ENCODE results near the gene PRRG2. TPM values are rescaled to one million over a fixed set of nuclear protein-coding genes. Genes with fewer than 3 reads are reported as not detected.

Gene PRRG2
- polyA plus RNA-seq, 1 of the 3 experiments (the other 2 are of a cell fraction): 0.44 TPM

GRCh38 chr19:49579947-49580263, 1.2 kb upstream of the PRRG2 start:
- Histone ChIP-seq H3K9ac (peak overlapping the region; percentile 83), H3K4me1 (ENCODE audit: control insufficient read depth in 1 of 2, insufficient read depth in 2 of 2, low read depth in 1 of 2, low read length in 1 of 2) (peaks cover 0 to 8% of the 10 kb centered on the region in 2 experiments; a peak in 2 of 4 replicates), H3F3A (replicated peaks; ENCODE audit: insufficient read depth) (peaks cover 3% of the 10 kb centered on the region), H3K36me3 (replicated peaks in 1 of 2; ENCODE audit: control insufficient read depth in 1 of 2, insufficient read depth in 2 of 2, low read length in 1 of 2) (peaks cover 6 to 13% of the 10 kb centered on the region in 2 experiments), H3K9me3 (no peaks in the 10 kb centered on the region), H2AFZ (ENCODE audit: low read depth) (no peak overlapping the region; the same call in none of the 2 replicates), H3K27ac (ENCODE audit: low read depth in 2 of 2, low read length in 1 of 2) (peak overlapping the region; percentile 50 to 69), H3K27me3 (ENCODE audit: insufficient read depth) (no peaks in the 10 kb centered on the region), H3K9me2 (no peaks in the 10 kb centered on the region), H3K79me2 (ENCODE audit: insufficient read depth) (peaks cover 53% of the 10 kb centered on the region), H3K4me3 (ENCODE audit: low read depth in 2 of 2, low read length in 1 of 2) (peak overlapping the region; percentile 66 to 88), H3K4me2 (peak overlapping the region; percentile 74), H4K20me1 (ENCODE audit: insufficient read depth) (no peaks in the 10 kb centered on the region; the same call in 1 of the 2 replicates)
- 2% methylated on average over 3 of the region's 8 CpGs for WGBS (ENCODE audit: low lambda C conversion rate)
- TF ChIP-seq FOXM1 (IDR thresholded peaks at IDR 0.05; ENCODE audit: low read depth) (no peak), NRF1 (IDR thresholded peaks at IDR 0.05; ENCODE audit: low read depth, low read length) (no peak), FOSL2 (IDR thresholded peaks at IDR 0.05; ENCODE audit: borderline replicate concordance, low read depth) (no peak), TCF12 (IDR thresholded peaks at IDR 0.05) (no peak), YY1 (IDR thresholded peaks at IDR 0.05; ENCODE audit: low read depth) (no peak), RAD21 (IDR thresholded peaks at IDR 0.05; ENCODE audit: low read length) (no peak), IRF3 (IDR thresholded peaks at IDR 0.05; ENCODE audit: low read depth, low read length) (no peak)
- DNase-seq: peak; percentile 19
- ChIA-PET CTCF (interaction anchor here (1.2 to 6.8 kb wide), 7 partner anchors 9 to 104 kb away, joined by 3 to 65 read pairs (median 6); partner anchors contain the start of gene RPS11), POLR2A (interaction anchor here (1.0 to 2.5 kb wide), 7 partner anchors 11 to 133 kb away, joined by 3 to 11 read pairs (median 3); partner anchors contain the start of genes PRR12, RPS11 and RRAS)

DNA sequence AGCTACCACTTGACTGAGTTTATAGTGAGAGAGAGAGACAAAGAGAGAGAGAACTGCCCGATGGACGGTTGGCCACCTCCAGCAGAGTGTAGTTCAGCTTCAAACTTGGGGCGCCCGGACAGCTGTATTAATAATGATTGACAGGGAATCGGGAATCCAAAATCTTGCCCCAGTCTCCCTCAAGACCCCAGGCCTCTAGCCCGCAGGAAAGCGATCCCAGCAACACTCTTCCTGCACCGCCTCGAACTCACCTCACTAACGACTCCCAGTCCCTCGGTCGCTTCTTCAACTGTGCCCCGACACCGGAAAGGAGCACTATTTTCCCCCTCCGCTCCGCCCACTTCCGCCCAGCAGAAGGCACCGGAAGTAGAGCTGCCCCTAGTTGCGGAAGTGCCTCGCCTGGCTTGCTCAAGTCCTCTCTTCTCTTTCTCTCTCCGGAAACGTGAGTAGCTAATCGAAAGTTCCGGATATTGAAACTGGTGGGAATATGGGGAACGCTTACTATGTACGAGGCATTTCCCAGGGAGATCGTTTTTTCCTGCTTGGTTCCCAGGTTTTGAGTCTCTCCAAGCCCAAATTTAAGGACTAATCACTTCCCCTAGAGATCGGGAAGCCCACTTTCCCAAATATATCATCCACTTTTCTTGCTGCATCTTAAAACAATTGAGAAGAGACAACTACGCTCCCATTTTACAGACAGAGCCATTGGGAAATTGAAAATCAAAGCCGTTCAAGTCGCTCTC, 681 bp upstream of the PRRG2 start, which contains the start of gene NOSIP:
NOSIP (minus strand) TSS at position 293 of the 743 bp plus-strand sequence. CDS start 19,865 bp downstream, outside the sequence.
- peaks cover 0 to 13% of the 10 kb centered on the region in 2 experiments; a peak in 2 of 4 replicates for H3K4me1 ChIP-seq (ENCODE audit: control insufficient read depth in 1 of 2, insufficient read depth in 2 of 2, low read depth in 1 of 2, low read length in 1 of 2)
- H3K9me2 ChIP-seq: no peaks in the 10 kb centered on the region
- TF ChIP-seq USF1 (IDR thresholded peaks at IDR 0.05; ENCODE audit: borderline replicate concordance, low read depth) (peak; percentile 58; the same call in 1 of the 2 replicates), SIN3A (IDR thresholded peaks at IDR 0.05; ENCODE audit: borderline replicate concordance, low read depth, low read length) (peak; percentile 83; the same call in 1 of the 2 replicates), RXRA (IDR thresholded peaks at IDR 0.05; ENCODE audit: borderline replicate concordance, low read depth) (no peak), ELF1 (IDR thresholded peaks at IDR 0.05) (peak; percentile 90), JUND (IDR thresholded peaks at IDR 0.05) (no peak), POLR2AphosphoS5 (IDR thresholded peaks at IDR 0.05; ENCODE audit: low read depth, low read length) (peak; percentile 100), MAX (IDR thresholded peaks at IDR 0.05; ENCODE audit: low read depth) (peak; percentile 91), TEAD4 (IDR thresholded peaks at IDR 0.05; ENCODE audit: borderline replicate concordance, insufficient read depth) (no peak), CHD2 (IDR thresholded peaks at IDR 0.05; ENCODE audit: low read length, partially characterized antibody) (peak; percentile 95), MXI1 (IDR thresholded peaks at IDR 0.05; ENCODE audit: low read depth, low read length) (peak; percentile 59), GABPA (IDR thresholded peaks at IDR 0.05; ENCODE audit: low read depth) (peak; percentile 100), YY1 (IDR thresholded peaks at IDR 0.05; ENCODE audit: low read depth) (peak; percentile 71; the same call in 1 of the 2 replicates), GATA2 (CRISPR knock-in tag; IDR thresholded peaks at IDR 0.05) (no peak), TAF1 (IDR thresholded peaks at IDR 0.05; ENCODE audit: borderline replicate concordance, low read depth, low read length) (peak; percentile 99), RAD21 (IDR thresholded peaks at IDR 0.05; ENCODE audit: low read length) (no peak), SMC3 (IDR thresholded peaks at IDR 0.05; ENCODE audit: low read depth, low read length) (no peak)
- TF ChIP-seq, protein P1, sequence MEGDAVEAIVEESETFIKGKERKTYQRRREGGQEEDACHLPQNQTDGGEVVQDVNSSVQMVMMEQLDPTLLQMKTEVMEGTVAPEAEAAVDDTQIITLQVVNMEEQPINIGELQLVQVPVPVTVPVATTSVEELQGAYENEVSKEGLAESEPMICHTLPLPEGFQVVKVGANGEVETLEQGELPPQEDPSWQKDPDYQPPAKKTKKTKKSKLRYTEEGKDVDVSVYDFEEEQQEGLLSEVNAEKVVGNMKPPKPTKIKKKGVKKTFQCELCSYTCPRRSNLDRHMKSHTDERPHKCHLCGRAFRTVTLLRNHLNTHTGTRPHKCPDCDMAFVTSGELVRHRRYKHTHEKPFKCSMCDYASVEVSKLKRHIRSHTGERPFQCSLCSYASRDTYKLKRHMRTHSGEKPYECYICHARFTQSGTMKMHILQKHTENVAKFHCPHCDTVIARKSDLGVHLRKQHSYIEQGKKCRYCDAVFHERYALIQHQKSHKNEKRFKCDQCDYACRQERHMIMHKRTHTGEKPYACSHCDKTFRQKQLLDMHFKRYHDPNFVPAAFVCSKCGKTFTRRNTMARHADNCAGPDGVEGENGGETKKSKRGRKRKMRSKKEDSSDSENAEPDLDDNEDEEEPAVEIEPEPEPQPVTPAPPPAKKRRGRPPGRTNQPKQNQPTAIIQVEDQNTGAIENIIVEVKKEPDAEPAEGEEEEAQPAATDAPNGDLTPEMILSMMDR (IDR thresholded peaks at IDR 0.05): no peak
- TF ChIP-seq, protein P2, sequence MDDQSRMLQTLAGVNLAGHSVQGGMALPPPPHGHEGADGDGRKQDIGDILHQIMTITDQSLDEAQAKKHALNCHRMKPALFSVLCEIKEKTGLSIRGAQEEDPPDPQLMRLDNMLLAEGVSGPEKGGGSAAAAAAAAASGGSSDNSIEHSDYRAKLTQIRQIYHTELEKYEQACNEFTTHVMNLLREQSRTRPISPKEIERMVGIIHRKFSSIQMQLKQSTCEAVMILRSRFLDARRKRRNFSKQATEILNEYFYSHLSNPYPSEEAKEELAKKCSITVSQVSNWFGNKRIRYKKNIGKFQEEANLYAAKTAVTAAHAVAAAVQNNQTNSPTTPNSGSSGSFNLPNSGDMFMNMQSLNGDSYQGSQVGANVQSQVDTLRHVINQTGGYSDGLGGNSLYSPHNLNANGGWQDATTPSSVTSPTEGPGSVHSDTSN (IDR thresholded peaks at IDR 0.05): peak; percentile 27; the same call in 1 of the 2 replicates
- peak within 1 kb of the TSS; percentile 66 to 88 for H3K4me3 ChIP-seq (ENCODE audit: low read depth in 2 of 2, low read length in 1 of 2)
- peaks cover 2 to 11% of the 10 kb centered on the region in 2 experiments for H3K36me3 ChIP-seq (replicated peaks in 1 of 2; ENCODE audit: control insufficient read depth in 1 of 2, insufficient read depth in 2 of 2, low read length in 1 of 2)
- DNase-seq: peak; percentile 88
- H3K4me2 ChIP-seq: peak within 1 kb of the TSS; percentile 74
- peak within 1 kb of the TSS; percentile 50 to 69 for H3K27ac ChIP-seq (ENCODE audit: low read depth in 2 of 2, low read length in 1 of 2)
- no peaks in the 10 kb centered on the region for H3K27me3 ChIP-seq (ENCODE audit: insufficient read depth)
- POLR2A ChIA-PET: interaction anchor here (0.6 to 2.5 kb wide), 9 partner anchors 9 to 132 kb away, joined by 3 to 11 read pairs (median 4); partner anchors contain the start of genes PRR12, RPS11 and RRAS
- 3% methylated on average over 31 of the region's 31 CpGs for WGBS (ENCODE audit: low lambda C conversion rate)
- H2AFZ ChIP-seq (ENCODE audit: low read depth): peak within 1 kb of the TSS; percentile 100
- peak within 1 kb of the TSS; percentile 83 for H3K9ac ChIP-seq
- H3K79me2 ChIP-seq (ENCODE audit: insufficient read depth): peaks cover 48% of the 10 kb centered on the region
- H3F3A ChIP-seq (replicated peaks; ENCODE audit: insufficient read depth): peaks cover 3% of the 10 kb centered on the region
- H4K20me1 ChIP-seq (ENCODE audit: insufficient read depth): no peaks in the 10 kb centered on the region; the same call in 1 of the 2 replicates
- H3K9me3 ChIP-seq: no peaks in the 10 kb centered on the region
- CTCF ChIA-PET: interaction anchor here (0.6 to 6.8 kb wide), 9 partner anchors 10 to 104 kb away, joined by 3 to 65 read pairs (median 4); partner anchors contain the start of gene RPS11

Data from SK-N-SH (cell line).